GM12878 (cell line): Measurements from ENCODE around the gene MYO9B. TPM values are rescaled to one million over a fixed set of nuclear protein-coding genes. Genes with fewer than 3 reads are reported as not detected.

ENCODE experiments used
- ATAC-seq: fragments of 200-7000 bp; cut with Tn5 transposase; 3 replicates; pipeline ENCODE4 v1.9.1; 2020; ENCODE audit warnings: mild to moderate bottlenecking, moderate library complexity
- BruUV-seq: library from RNA; stranded (reverse); fragments of 400-500 nt; replicated peaks from 2 replicates; lab custom pipeline; 2021; lab: Mats Ljungman, UMichigan
- CTCF ChIA-PET: fragments of 300-600 bp; sonication (Branson Sonifier 250); formaldehyde crosslinking; extraction: SDS; loops from one replicate; lab custom pipeline; 2021; ENCODE audit warnings: inconsistent platforms; lab: Yijun Ruan, JAX
- POLR2A ChIA-PET: fragments of 350-600 bp; formaldehyde crosslinking; extraction: SDS; loops from one replicate; lab custom pipeline; 2021; ENCODE audit warnings: inconsistent platforms; lab: Charles Lee
- RAD21 ChIA-PET: fragments of 300-600 bp; sonication (Branson Sonifier 250); formaldehyde crosslinking; loops from one replicate; lab custom pipeline; 2023; ENCODE audit warnings: antibody characterized with exemption; ENCODE audit not compliant: unreplicated experiment; lab: Charles Lee
- SMC1A ChIA-PET: fragments of 300-600 bp; sonication (Branson Sonifier 250); formaldehyde crosslinking; loops from one replicate; lab custom pipeline; 2023; ENCODE audit not compliant: unreplicated experiment, uncharacterized antibody; lab: Charles Lee
- DNase-seq: peaks from one replicate; pipeline ENCODE4 v3.0.0-alpha.2; 2011; ENCODE audit warnings: low read depth, low spot score
- FAIRE-seq: peaks from 3 replicates; lab custom pipeline; 2011; peaks lifted over from hg19 to GRCh38; lab: Jason Lieb, UNC
- H2AFZ ChIP-seq: 2 replicates; pipeline ENCODE4 v1.6.0; 2011; ENCODE audit warnings: low read depth, low read length, control low read depth; ENCODE audit not compliant: control insufficient read depth
- H3K27ac ChIP-seq: 2 replicates; pipeline ENCODE4 v1.5.1; 2011; ENCODE audit warnings: control low read depth; ENCODE audit not compliant: control insufficient read depth, insufficient read depth
- H3K27me3 ChIP-seq, 2 experiments: replicated peaks in 1 of 2; 2 replicates each; pipeline versions ENCODE4 v1.6.0 to v1.6.1; 2011; ENCODE audit warnings: low read length in 1 of 2; ENCODE audit not compliant: control insufficient read depth in 2 of 2, insufficient read depth in 2 of 2
- H3K36me3 ChIP-seq, 2 experiments: 2 replicates each; pipeline ENCODE4 v1.5.1; 2011; ENCODE audit warnings: low read length in 1 of 2; ENCODE audit not compliant: control insufficient read depth in 2 of 2, insufficient read depth in 2 of 2
- H3K4me1 ChIP-seq: 2 replicates; pipeline ENCODE4 v1.6.1; 2011; ENCODE audit warnings: mild to moderate bottlenecking, low read length, moderate library complexity, mixed read lengths; ENCODE audit not compliant: control insufficient read depth, insufficient read depth
- H3K4me2 ChIP-seq: 2 replicates; pipeline ENCODE4 v1.6.0; 2011; ENCODE audit warnings: control low read depth; ENCODE audit not compliant: control insufficient read depth, insufficient read depth
- H3K4me3 ChIP-seq: fragments of 200-600 bp; sonication (generic); 2 replicates; pipeline ENCODE4 v1.5.1; 2016
- H3K79me2 ChIP-seq: 2 replicates; pipeline ENCODE4 v1.6.0; 2011; ENCODE audit warnings: low read length; ENCODE audit not compliant: control insufficient read depth, insufficient read depth
- H3K9ac ChIP-seq: 2 replicates; pipeline ENCODE4 v1.8.0; 2011; ENCODE audit warnings: low read length, control low read depth, mixed read lengths; ENCODE audit not compliant: control insufficient read depth, insufficient read depth
- H3K9me3 ChIP-seq: replicated peaks from 3 replicates; pipeline ENCODE4 v1.5.1; 2011; ENCODE audit warnings: mild to moderate bottlenecking, low read length; ENCODE audit not compliant: control insufficient read depth, insufficient read depth
- H4K20me1 ChIP-seq: 2 replicates; pipeline ENCODE4 v1.6.0; 2011; ENCODE audit not compliant: control insufficient read depth, insufficient read depth
- ASH2L ChIP-seq: fragments of 300-600, 200-600 bp; sonication (generic); IDR thresholded peaks from 2 replicates; pipeline ENCODE4 v1.6.1; 2017; ENCODE audit warnings: low read depth, mild to moderate bottlenecking, borderline replicate concordance
- ATF2 ChIP-seq: IDR thresholded peaks from 2 replicates; pipeline ENCODE4 v1.6.1; 2012; ENCODE audit warnings: low read length, inconsistent platforms
- CHD4 ChIP-seq: fragments of 200-600 bp; sonication (generic); IDR thresholded peaks from 2 replicates; pipeline ENCODE4 v1.6.1; 2016; ENCODE audit warnings: mild to moderate bottlenecking
- HCFC1 ChIP-seq: fragments of 150-350 bp; IDR thresholded peaks from 2 replicates; pipeline ENCODE4 v1.6.1; 2014; ENCODE audit warnings: low read length
- KAT2A ChIP-seq: conservative IDR thresholded peaks from 2 replicates; pipeline ENCODE4 v1.6.1; 2011; ENCODE audit warnings: low read depth, low read length; ENCODE audit not compliant: control insufficient read depth
- NR2F1 ChIP-seq: fragments of 450-650 bp; conservative IDR thresholded peaks from 2 replicates; pipeline ENCODE4 v1.6.1; 2017; ENCODE audit warnings: mild to moderate bottlenecking
- SKIL ChIP-seq: fragments of 450-650 bp; IDR thresholded peaks from 2 replicates; pipeline ENCODE4 v1.6.1; 2017; ENCODE audit warnings: mild to moderate bottlenecking, low read depth, inconsistent platforms; ENCODE audit not compliant: poor library complexity, severe bottlenecking
- SUZ12 ChIP-seq: fragments of 200-600 bp; sonication (generic); IDR thresholded peaks from one replicate; pipeline ENCODE4 v1.6.1; 2018; ENCODE audit warnings: antibody characterized with exemption, mild to moderate bottlenecking; ENCODE audit not compliant: unreplicated experiment
- TBL1XR1 ChIP-seq: IDR thresholded peaks from 2 replicates; pipeline ENCODE4 v1.6.1; 2012; ENCODE audit warnings: low read depth, low read length, improper control_type of control experiment
- WGBS: methylation state at CpG from one replicate; pipeline ENCODE4 v1.1.6; 2016; ENCODE audit warnings: low lambda C conversion rate; ENCODE audit not compliant: insufficient replicate concordance, insufficient coverage; ENCODE audit errors: missing lambda C conversion rate; 5-methylcytosine and 5-hydroxymethylcytosine counted together
- in situ Hi-C: fragments of 300-500 bp; cut with MboI; formaldehyde crosslinking; loops from 9 replicates; pipeline ENCODE4 v1.14.3; 2018; ENCODE audit warnings: mixed read lengths
- intact Hi-C: fragments of 100-400 bp; cut with micrococcal nuclease; formaldehyde crosslinking; loops from one replicate; pipeline ENCODE4 v1.14.2; 2022; ENCODE audit not compliant: unreplicated experiment
- polyA plus RNA-seq, 11 experiments: library from polyadenylated mRNA; depleted of rRNA in 4 of 11; unstranded in 6 of 11; stranded (reverse) in 5 of 11; fragments of >200 nt; fragmentation: Nextera tagmentation in 4 of 11; fragmentation: Illumina TruSeq in 1 of 11; extraction: Ambion mirVana in 4 of 11; extraction: Trizol in 1 of 11; gene quantifications; 1 replicate in 1 of 11; 2 replicates in 10 of 11; pipeline versions ENCODE4 v1.2.1 to v1.2.3, GENCODE V29; 2011 to 2016; ENCODE audit warnings: inconsistent platforms in 2 of 11, missing spikeins in 2 of 11, low read depth in 1 of 11
- total RNA-seq, 4 experiments: library from RNA; depleted of rRNA in 3 of 4; stranded (reverse); fragments of >200 nt in 3 of 4; fragmentation: Illumina TruSeq in 1 of 4; extraction: Trizol in 1 of 4; gene quantifications; 2 replicates each; pipeline versions ENCODE4 v1.2.1 to v1.2.3, GENCODE V29; 2013 to 2021

The MYO9B gene
- total and polyA plus RNA-seq, 10 of the 15 experiments (the other 5 are each of a cell fraction or from before 2014, with no cell fraction given) = 5.4 to 165 (median 45.8) TPM

- no peak for FAIRE-seq
These were observed 156.7 kb downstream of the MYO9B start for GRCh38 chr19:17232258-17232657.

More at GRCh38 chr19:17232258-17232657, 156.7 kb downstream of the MYO9B start:
- no peak for TF ChIP-seq TBL1XR1
- no peak for TF ChIP-seq SUZ12
- no peak for TF ChIP-seq ASH2L
- no peak for TF ChIP-seq KAT2A
- TF ChIP-seq ATF2 = no peak
- no peak for TF ChIP-seq CHD4
- TF ChIP-seq HCFC1 = no peak
- TF ChIP-seq SKIL = no peak
- TF ChIP-seq NR2F1 = no peak
- Histone ChIP-seq H3K4me1 (0 out of 2 replicates have a peak, but pooled peaks cover 4% of the 10 kb centered on the region), H3K4me2 (no peak overlapping the region), H3K4me3 (no peak overlapping the region), H2AFZ (no peak overlapping the region), H3K36me3 (no peaks in the 10 kb centered on the region; a peak in 1 of 4 replicates), H3K27ac (no peak overlapping the region), H3K27me3 (no peaks in the 10 kb centered on the region), H4K20me1 (no peaks in the 10 kb centered on the region), H3K79me2 (peaks cover 10% of the 10 kb centered on the region), H3K9ac (no peak overlapping the region), H3K9me3 (no peaks in the 10 kb centered on the region)
- ATAC-seq = no peak
- CTCF ChIA-PET = interaction anchor here (1.5 kb wide), 1 partner anchor 28 kb away, joined by 4 read pairs; no protein-coding TSS in a partner anchor
- no peak for DNase-seq
- SMC1A ChIA-PET = no interaction called here
- BruUV-seq = no TSS peak
- RAD21 ChIA-PET = no interaction called here
- intact Hi-C loops (no loop called here), in situ Hi-C loops (no loop called here)
- POLR2A ChIA-PET = no interaction called here
- WGBS = 82% methylated on average over 25 of the region's 25 CpGs
